Thoracic aorta (tissue), 2 donors: ENCODE data around the gene CEP95. TPM values are rescaled to one million over a fixed set of nuclear protein-coding genes. Genes with fewer than 3 reads are reported as not detected.

Experiments
- ATAC-seq: fragments of 150-250 bp; one replicate; pipeline ENCODE4 v1.8.0; 2017; ENCODE audit warnings: low read depth; ENCODE audit not compliant: insufficient number of reproducible peaks, low FRiP score
- DNase-seq: peaks from one replicate; pipeline ENCODE4 v3.0.0-alpha.2; 2020; ENCODE audit warnings: low spot score
- H3K27ac ChIP-seq, 2 donors: fragments of 200-600 bp; sonication (generic); 1 replicate in 1 of 2; 2 replicates in 1 of 2; pipeline ENCODE4 v1.5.1; 2016; ENCODE audit warnings: mild to moderate bottlenecking in 2 of 2, moderate library complexity in 2 of 2
- H3K27me3 ChIP-seq: fragments of 200-600 bp; sonication (generic); replicated peaks from 2 replicates; pipeline ENCODE4 v1.6.0; 2016; ENCODE audit warnings: mild to moderate bottlenecking; ENCODE audit not compliant: insufficient read depth
- H3K36me3 ChIP-seq: fragments of 200-600 bp; sonication (generic); one replicate; pipeline ENCODE4 v1.5.1; 2016
- H3K4me1 ChIP-seq, 2 donors: fragments of 200-600 bp; sonication (generic); 1 replicate in 1 of 2; 2 replicates in 1 of 2; pipeline versions ENCODE4 v1.5.1 to v1.6.0; 2016; ENCODE audit warnings: low read depth in 2 of 2, mild to moderate bottlenecking in 1 of 2; ENCODE audit not compliant: control insufficient read depth in 1 of 2
- H3K4me3 ChIP-seq: fragments of 200-600 bp; sonication (generic); 2 replicates; pipeline ENCODE4 v1.5.1; 2016; ENCODE audit warnings: mild to moderate bottlenecking
- H3K9me3 ChIP-seq: fragments of 200-600 bp; sonication (generic); 2 replicates; pipeline ENCODE4 v1.5.1; 2016
- total RNA-seq, 2 donors: library from RNA; depleted of rRNA; stranded (reverse); fragments of >200 nt; gene quantifications; one replicate each; pipeline versions ENCODE4 v1.1.0 to v1.2.3, GENCODE V29; 2016
- TF ChIP-seq, protein P1 (sequence below): fragments of 200-600 bp; sonication (generic); IDR thresholded peaks from one replicate; pipeline ENCODE4 v1.5.1; 2019; ENCODE audit warnings: antibody characterized with exemption

The CEP95 gene
- total RNA-seq, 2 donors from 2014 or later: 39.2 to 65.1 TPM

DNA sequence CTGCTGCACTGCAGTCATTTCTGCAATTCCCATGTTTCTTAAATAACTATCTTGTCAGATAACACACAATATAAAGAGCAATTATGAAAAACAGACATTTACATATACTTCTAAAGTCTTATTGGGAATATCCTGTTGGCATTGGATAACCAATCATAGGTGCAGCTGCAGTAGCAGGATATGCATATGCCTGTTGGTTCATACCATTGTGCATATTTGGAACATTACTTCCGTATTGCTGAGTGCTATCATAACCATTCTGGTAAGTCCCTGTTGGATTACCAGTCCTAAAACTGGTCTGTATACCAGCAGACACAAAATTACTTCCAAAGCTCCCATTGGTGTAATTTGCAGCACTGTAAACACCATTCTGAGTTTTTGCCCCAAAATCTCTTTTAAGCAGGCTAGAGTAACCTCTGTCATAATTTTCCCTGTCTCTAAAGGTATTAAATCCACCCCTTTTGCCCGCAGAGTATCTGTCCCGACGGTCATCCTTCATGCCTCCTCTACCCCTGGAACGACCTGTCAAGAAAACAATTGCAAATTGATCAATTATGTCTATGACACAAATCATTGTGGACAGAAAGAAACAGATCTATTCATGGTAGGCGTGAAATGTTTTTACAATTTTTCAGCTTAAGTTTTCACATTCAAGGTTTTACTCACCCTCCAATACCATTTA is 6.8 kb upstream of the CEP95 start:
- Histone ChIP-seq H3K36me3 (peaks cover 56% of the 10 kb centered on the region), H3K27ac (no peak overlapping the region), H3K4me1 (peaks cover 44 to 77% of the 10 kb centered on the region in 2 donors)

DNA sequence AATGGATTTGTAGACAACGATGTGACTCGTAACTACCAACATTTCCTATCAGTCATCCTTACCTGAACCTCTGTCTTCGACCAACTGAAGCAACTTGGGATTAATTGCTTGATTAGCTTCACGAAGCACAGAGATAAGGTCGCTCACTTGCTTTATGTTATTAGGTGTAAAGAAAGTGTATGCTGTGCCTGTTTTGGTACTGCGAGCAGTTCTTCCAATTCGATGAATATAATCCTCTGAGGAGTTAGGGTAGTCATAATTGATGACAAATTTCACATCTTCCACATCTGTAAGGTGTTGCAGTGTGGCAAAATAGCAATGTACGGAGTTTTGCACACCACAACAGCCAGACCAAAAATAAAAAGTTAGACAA is 6.3 kb upstream of the CEP95 start:
- H3K4me1 ChIP-seq: peaks cover 40 to 72% of the 10 kb centered on the region in 2 donors

More for the DNA sequence above, 6.8 kb upstream of the CEP95 start:
- Histone ChIP-seq H3K27me3 (no peaks in the 10 kb centered on the region), H3K4me3 (no peak overlapping the region), H3K9me3 (no peaks in the 10 kb centered on the region)
- TF ChIP-seq, protein P1, sequence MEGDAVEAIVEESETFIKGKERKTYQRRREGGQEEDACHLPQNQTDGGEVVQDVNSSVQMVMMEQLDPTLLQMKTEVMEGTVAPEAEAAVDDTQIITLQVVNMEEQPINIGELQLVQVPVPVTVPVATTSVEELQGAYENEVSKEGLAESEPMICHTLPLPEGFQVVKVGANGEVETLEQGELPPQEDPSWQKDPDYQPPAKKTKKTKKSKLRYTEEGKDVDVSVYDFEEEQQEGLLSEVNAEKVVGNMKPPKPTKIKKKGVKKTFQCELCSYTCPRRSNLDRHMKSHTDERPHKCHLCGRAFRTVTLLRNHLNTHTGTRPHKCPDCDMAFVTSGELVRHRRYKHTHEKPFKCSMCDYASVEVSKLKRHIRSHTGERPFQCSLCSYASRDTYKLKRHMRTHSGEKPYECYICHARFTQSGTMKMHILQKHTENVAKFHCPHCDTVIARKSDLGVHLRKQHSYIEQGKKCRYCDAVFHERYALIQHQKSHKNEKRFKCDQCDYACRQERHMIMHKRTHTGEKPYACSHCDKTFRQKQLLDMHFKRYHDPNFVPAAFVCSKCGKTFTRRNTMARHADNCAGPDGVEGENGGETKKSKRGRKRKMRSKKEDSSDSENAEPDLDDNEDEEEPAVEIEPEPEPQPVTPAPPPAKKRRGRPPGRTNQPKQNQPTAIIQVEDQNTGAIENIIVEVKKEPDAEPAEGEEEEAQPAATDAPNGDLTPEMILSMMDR: no peak
- ATAC-seq: no peak
- no peak for DNase-seq

DNA sequence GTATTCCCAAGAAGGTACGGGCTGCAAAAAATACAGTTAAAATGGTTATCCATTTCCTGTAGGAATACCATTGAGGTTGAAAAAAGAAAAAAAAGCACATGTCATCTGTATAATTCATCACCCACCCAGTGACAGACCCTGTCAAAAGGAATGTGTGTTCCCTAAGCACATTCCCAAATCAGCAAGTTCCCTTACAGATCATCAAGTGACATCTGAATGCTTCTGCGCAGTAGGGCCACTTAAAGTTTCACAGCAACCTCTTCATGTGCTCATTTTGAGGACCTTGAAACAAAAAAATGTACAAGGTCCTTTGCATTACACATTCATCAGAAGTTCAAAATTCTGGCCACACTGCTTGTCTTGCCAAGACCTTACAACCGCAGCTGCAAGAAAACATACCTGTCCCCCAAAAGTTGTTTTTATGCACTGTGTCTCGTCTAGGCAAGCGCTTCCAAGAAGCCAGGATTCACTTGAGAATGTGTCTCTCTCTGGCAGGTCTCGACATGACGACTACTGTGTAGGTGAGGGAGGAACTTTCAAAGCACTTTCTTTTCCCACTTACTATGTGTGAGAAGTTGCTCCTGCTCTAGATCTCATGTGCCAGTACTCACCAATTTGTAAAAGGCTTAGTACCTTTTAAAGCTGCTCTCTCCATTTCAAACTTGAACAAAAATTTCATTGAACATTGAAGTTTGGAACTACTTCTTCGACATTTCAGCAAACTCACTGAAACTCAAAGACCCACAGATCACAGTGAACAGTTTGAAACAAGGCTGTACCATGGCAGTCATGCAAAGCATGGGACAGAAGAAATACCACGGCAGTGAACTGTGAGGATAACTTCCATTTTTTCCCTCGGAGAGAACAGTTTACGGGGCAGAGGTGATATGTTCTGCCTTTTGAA is 5.7 kb upstream of the CEP95 start:
- TF ChIP-seq, protein P1: no peak
- ATAC-seq (no peak), DNase-seq (no peak)
- Histone ChIP-seq H3K9me3 (no peaks in the 10 kb centered on the region), H3K27me3 (no peaks in the 10 kb centered on the region), H3K27ac (no peak overlapping the region), H3K4me1 (peaks cover 34 to 65% of the 10 kb centered on the region in 2 donors), H3K4me3 (no peak overlapping the region), H3K36me3 (peaks cover 56% of the 10 kb centered on the region)

More for the DNA sequence above, 6.3 kb upstream of the CEP95 start:
- no peak for ATAC-seq
- Histone ChIP-seq H3K27me3 (no peaks in the 10 kb centered on the region), H3K27ac (no peak overlapping the region), H3K9me3 (no peaks in the 10 kb centered on the region), H3K36me3 (peaks cover 56% of the 10 kb centered on the region), H3K4me3 (no peak overlapping the region)
- DNase-seq: no peak
- TF ChIP-seq, protein P1: no peak

DNA sequence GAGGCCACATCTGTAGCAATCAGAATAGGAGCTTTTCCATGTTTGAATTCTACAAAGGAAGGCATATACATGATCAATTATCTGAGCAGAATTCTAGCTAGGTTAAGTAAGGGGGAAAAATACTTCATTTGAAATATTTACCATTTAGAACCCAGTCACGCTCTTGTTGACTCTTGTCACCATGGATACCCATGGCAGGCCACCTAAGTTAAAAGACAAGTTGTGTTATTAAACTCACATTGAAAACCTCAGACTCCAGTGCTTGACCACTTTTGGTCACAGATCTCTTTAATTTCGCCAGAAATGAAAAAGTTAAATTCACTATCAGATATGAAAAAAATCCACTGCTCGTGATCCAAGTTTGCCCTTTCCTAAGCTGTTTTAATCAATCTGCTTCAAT is 4.8 kb upstream of the CEP95 start:
- Histone ChIP-seq H3K9me3 (no peaks in the 10 kb centered on the region), H3K4me3 (no peak overlapping the region), H3K27ac (no peak overlapping the region), H3K4me1 (peaks cover 34 to 62% of the 10 kb centered on the region in 2 donors), H3K36me3 (peaks cover 56% of the 10 kb centered on the region), H3K27me3 (no peaks in the 10 kb centered on the region)
- DNase-seq: no peak
- TF ChIP-seq, protein P1: no peak
- ATAC-seq: no peak

DNA sequence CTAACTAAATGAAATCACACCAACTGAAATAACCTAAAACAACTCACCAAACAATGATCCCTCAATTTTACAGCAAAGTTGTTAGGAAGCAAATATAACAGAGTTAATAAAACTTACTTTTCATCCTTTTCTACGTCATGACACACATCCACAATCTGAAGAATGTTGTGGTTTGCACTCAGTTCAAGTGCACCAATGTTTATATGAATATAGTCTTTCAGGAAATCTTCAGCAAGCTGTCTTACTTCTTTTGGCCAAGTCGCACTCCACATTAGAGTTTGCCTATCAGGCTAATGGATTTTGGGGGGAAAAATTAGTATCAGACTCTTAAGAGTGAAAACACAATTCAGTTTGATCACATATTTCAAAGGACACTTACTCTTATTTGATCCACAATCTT is 4.0 kb upstream of the CEP95 start:
- H3K9me3 ChIP-seq: no peaks in the 10 kb centered on the region
- H3K4me1 ChIP-seq: peaks cover 31 to 58% of the 10 kb centered on the region in 2 donors
- H3K27ac ChIP-seq: no peak overlapping the region
- DNase-seq (no peak), ATAC-seq (no peak)
- TF ChIP-seq, protein P1: no peak
- peaks cover 56% of the 10 kb centered on the region for H3K36me3 ChIP-seq
- no peaks in the 10 kb centered on the region for H3K27me3 ChIP-seq
- no peak overlapping the region for H3K4me3 ChIP-seq
